HG03135 (cell line): ENCODE data around the gene BIVM.

ENCODE experiments used
- ATAC-seq: cut with Tn5 transposase; IDR thresholded peaks from one replicate; pipeline ENCODE4 v1.9.1; 2021; ENCODE audit warnings: mild to moderate bottlenecking, moderate library complexity; ENCODE audit not compliant: unreplicated experiment

BIVM gene

GRCh38 chr13:102784483-102784882, 14.4 kb upstream of the BIVM start:
- ATAC-seq = no peak

- ATAC-seq = no peak
Observed at GRCh38 chr13:102788683-102789082, 10.2 kb upstream of the BIVM start.

DNA sequence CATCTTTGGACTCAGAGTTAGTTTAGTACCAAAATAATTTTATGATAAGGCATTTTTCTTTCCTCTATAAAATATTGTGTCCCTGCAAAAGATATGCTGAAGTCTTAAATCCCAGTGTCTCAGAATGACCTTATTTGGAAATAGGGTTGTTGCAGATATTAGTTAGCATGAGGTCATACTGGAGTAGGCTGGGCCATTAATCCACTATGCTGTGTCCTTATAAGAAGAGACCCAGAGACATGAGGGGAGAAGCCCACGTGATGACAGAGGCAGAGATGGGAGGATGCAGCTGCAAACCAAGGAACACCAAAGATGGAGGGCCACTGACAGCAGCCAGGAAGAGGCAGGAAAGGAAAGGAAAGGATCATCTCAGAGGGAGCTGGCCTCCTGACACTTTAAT, 6.5 kb upstream of the BIVM start:
- ATAC-seq = no peak

- ATAC-seq = no peak
Observed at GRCh38 chr13:102793611-102794355, 5.1 kb upstream of the BIVM start.

GRCh38 chr13:102799426-102800144, 666 bp downstream of the BIVM start:
- ATAC-seq = peak; percentile 6

- ATAC-seq = peak; percentile 75
Observed at GRCh38 chr13:102800145-102801041, 1.5 kb downstream of the BIVM start.

DNA sequence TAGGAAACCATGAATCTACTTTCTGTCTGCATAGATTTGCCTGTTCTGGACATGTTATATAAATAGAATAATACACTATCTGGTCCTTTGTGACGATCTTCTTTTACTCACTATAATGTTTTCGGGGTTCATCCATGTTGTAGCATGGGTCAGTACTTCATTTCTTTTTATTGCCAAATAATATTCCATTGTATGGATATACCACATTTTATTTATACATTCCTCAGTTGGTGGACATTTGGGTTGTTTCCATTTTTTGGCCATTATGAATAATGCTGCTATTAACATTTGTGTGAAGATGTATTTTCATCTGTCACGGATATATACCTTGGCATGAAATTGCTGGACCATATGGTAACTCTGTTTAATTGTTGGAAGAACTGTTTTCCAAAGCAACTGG, 6.8 kb downstream of the BIVM start:
- no peak for ATAC-seq

DNA sequence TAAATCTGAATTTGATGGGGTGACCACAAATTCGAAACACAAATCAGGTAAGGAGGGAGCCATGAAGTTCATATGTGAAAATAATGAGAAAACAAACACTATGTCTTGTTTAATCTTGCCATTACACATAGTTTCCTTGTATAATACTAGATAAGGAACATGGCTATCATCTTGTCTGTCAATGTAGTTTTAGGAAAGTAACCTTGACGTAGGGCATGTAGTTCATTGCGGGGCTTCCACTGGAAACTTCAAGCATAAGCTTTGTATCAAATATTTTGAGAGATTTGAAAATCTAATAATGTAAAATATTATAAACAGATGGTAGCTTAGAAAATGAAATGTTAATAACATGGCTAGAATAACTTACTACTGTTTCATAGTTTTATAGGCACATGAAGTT, 8.8 kb downstream of the BIVM start:
- no peak for ATAC-seq

DNA sequence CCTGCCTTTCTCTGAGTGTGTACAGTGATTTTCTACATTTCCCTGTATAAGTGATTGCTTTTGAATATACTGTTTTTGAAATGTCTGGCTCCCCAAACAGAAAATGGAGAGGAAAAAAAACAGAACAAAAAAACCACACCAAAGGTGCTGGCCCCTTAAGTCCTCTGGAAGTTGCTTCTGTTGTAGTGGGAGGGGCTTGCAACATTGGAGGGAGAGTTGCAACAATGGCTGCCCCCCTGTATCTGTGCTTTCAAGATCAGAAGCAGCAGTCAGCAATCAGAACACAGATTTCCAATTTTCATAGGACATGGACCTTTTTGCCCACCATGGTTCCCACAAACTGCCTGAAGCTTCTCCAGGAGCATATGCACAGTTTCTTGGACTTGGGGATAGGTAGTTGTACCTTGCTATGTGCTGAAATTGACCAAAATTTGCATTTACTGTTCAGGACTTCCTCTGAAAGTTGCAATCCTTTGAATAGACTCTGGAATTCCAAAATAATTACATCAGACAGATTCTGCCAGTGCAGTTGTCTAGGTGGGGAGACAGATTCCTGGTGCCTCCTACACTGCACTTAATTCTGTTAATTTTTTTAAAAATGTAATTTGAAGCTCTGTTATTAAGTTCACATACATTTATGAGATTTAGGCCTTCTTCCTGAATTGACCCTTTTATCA, 13.8 kb downstream of the BIVM start:
- ATAC-seq = no peak

DNA sequence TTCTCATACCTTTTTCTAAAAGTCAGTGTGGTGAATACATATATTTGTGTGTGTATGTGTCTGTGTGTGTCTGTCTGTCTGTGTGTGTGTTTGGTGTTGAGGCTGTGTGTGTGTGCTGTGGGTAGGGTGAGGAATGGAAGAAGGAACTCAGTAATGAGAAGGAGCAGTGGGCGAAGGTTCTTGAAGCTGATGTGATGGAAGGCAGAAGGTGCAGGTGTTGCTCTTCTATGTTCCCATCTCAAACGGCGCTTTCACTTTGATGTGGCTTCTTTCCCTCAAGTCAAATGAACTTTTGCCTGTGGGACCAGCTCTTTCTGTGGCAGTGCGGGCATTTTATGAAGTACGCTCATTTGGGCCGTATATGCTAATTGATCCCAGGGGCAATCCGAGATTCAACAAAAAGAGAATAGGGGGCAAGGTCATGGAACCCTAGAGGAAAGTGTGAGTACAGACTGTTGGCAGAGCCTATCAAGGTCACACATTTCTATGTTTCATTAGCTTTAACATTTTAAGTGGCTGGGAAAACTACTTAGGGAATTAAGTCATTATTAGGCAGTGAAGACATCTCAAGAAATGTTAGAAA, 15.2 kb downstream of the BIVM start:
- ATAC-seq = no peak

- no peak for ATAC-seq
Observed at GRCh38 chr13:102814793-102815192, 15.9 kb downstream of the BIVM start.

- no peak for ATAC-seq
Observed at GRCh38 chr13:102815788-102816187, 16.9 kb downstream of the BIVM start.

DNA sequence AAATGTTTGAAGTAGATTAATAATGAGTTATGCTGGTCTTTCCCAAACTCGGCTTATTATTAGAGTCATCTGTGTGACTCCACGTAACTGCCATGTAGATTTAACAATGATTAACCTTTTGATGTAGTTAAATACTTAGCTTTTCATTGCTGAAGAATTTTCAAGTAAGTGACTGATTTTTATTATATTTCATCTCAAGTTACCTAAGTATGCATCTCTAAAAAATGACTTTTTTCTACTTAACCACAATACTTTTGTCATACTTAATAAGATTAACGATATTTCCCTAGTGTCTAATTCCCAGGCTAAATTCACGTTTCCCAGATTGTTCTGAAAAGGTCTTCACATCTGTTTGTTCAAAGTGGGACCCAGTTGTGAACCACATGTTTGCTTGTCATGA, 17.8 kb downstream of the BIVM start:
- no peak for ATAC-seq

- ATAC-seq = no peak
Observed at GRCh38 chr13:102817241-102817640, 18.3 kb downstream of the BIVM start.

DNA sequence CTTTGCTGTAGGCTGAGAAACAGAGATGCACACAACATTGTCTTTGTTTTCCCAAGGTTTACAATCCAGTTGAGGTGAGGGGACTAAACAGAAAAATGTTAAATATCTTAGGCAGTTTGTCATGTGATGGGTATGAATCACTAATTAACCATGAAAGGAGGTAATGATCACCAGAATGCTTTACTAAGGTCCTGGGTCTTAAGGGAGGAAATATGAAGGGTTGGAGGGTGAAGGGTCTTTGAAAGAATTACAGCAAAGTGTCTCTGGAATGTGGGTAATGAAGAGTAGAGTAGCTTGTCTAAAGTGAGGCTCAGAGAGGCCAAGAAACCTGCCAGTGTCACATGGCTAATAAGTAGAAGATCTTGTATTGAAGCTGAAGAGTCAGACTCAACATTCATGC, 19.0 kb downstream of the BIVM start:
- ATAC-seq = no peak

- no peak for ATAC-seq
Observed at GRCh38 chr13:102825400-102825799, 26.5 kb downstream of the BIVM start.

- no peak for ATAC-seq
Observed at GRCh38 chr13:102825921-102826706, 27.2 kb downstream of the BIVM start.

DNA sequence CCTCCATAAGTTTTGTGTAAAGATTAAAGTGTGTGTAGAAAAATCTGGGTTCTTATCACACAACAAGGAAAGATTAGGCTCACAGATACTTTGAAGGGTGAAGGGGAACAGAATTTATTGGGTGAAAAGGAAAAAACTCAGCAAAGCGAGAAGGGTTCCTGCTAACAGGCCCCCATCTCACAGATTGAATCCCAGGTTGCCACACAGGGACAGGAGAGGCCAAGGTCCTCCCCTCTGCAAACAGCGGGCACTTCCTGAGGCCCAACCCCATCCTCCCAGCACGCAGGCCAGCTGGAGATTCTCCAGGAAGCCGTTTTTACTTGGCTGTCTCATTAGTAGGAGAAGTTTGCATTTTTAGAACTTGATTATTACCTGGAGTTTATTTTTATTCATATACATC, 31.7 kb downstream of the BIVM start:
- ATAC-seq = no peak

- no peak for ATAC-seq
Observed at GRCh38 chr13:102836471-102836870, 37.6 kb downstream of the BIVM start.

GRCh38 chr13:102838273-102838672, 39.4 kb downstream of the BIVM start:
- ATAC-seq = no peak
